ENCODE measurements around the gene ATG2B.

DNA sequence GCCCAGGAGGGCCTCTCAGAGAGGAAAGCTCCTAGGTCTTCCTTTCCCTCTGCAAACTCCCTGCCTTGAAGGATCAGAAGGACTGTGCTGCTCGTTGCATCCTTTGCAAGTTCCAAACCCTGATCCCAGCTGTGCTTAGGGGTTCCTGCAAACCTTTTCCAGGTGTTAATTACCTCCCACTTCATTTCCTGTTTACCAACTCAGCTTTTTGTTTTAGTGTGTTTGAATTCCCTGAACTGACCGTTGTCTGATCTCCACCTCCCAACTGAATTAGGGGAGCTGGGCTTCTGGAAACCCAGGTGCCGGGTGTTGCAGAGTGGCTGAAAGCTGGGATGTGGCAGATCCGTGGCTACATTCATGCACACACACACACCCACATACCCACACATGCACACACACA is 127.7 kb downstream of the ATG2B start:
- no peak for TF ChIP-seq POLR2AphosphoS5 (IDR thresholded peaks at IDR 0.05; ENCODE audit: low read depth, low read length)
- TF ChIP-seq POLR2A (IDR thresholded peaks at IDR 0.05; ENCODE audit: low read depth, low read length), result no peak
- no peak for TF ChIP-seq TAF1 (IDR thresholded peaks at IDR 0.05; ENCODE audit: low read depth, low read length)

Measured in GM12891 (cell line).